TTC549 (cell line): ENCODE measurements around the gene PNPLA7.
"Not testable (repeated sequence)": the region's sequence is repeated elsewhere in the genome, so short reads cannot be mapped to it uniquely, and the experiment has no call there.

Experiments
- FAIRE-seq: peaks from 2 replicates; lab custom pipeline; 2012; peaks lifted over from hg19 to GRCh38; lab: Jason Lieb, UNC

The PNPLA7 gene

DNA sequence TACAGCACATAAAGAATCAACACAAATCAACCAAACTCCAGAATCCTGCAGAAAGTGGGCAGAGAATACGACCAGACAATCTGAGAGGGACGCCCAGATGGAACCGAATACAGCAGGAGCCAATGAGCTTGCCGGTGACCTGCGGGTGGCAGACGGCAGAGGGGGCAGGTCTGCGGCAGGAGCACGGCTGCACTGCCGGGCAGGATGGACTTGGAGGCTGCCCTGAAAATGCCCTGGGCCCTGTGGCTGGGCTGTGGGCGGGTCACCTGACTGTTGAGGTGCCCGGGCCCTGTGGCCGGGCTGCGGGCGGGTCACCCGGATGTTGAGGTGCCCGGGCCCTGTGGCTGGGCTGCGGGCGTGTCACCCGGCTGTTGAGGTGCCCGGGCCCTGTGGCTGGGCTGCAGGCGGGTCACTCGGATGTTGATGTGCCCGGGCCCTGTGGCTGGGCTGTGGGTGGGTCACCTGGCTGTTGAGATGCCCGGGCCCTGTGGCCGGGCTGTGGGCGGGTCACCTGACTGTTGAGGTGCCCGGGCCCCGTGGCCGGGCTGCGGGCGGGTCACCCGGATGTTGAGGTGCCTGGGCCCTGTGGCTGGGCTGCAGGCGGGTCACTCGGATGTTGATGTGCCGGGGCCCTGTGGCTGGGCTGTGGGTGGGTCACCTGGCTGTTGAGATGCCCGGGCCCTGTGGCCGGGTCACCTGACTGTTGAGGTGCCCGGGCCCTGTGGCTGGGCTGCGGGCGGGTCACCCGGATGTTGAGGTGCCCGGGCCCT lies 36.2 kb downstream of the PNPLA7 start:
- FAIRE-seq: not testable (repeated sequence)

- FAIRE-seq: not testable (repeated sequence)
Measured at GRCh38 chr9:137513136-137513535, 37.1 kb downstream of the PNPLA7 start.

DNA sequence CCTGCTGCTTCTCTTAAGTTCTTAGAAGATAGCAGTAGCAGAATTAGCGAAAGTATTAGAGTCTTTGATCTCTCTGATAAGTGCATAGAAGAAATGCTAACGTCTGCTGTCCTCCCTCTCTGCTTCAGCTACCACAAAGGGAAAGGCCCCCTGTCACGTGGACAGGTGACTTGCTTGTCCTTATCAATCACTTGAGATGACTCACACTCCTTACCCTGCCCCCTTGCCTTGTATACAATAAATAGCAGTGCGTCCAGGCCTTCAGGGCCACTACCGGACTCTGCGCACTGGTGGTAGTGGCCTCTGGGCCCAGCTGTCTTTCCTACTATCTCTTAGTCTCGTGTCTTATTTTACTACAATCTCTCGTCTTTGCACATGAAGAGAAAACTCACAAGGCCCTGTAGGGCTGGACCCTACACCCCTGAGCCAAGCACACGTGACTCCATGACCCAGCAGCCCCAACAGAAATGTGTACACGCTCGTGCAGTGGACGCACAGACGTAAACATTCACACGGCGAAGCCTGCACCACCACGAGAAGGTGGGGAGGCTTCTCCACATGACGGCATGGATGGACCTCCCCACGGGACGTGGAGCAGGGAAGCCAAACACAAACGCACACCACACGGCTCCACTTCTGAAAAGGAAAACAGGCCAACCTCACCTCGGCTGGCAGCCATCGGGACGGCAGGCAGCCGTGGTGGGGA lies 38.3 kb downstream of the PNPLA7 start:
- no peak for FAIRE-seq

GRCh38 chr9:137511126-137511525 lies 39.1 kb downstream of the PNPLA7 start:
- FAIRE-seq: not testable (repeated sequence)

DNA sequence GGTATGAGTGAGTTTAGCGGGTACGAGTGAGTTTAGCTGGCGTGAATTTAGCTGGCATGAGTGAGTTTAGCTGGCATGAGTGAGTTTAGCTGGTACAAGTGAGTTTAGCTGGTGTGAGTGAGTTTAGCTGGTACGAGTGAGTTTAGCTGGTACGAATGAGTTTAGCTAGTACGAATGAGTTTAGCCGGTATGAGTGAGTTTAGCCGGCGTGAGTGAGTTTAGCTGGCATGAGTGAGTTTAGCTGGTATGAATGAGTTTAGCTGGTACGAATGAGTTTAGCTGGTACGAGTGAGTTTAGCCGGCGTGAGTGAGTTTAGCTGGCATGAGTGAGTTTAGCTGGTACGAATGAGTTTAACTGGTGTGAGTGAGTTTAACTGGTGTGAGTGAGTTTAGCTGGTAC lies 41.0 kb downstream of the PNPLA7 start:
- no peak for FAIRE-seq

DNA sequence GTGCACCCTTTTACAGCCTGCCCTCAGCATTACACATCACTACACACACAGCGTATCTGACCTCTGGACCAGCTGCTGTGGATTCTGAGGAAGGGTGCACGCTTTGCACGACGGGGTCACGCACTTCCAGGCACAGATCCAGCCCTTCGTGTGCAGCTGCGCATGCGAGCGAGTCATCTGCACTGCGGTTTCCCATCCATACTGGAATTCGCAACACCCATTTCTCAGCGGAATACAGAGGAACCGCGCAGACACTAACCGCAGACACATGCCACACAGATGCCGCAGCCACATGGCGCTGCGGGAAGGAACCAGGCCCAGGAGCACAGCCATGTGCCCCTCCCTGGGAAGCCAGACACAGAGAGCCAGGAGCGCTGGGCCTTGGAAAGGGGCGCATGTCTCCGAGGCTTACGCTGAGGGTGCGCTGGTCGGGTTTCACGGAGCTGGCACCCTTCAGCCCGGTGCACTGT lies 43.5 kb downstream of the PNPLA7 start:
- no peak for FAIRE-seq

DNA sequence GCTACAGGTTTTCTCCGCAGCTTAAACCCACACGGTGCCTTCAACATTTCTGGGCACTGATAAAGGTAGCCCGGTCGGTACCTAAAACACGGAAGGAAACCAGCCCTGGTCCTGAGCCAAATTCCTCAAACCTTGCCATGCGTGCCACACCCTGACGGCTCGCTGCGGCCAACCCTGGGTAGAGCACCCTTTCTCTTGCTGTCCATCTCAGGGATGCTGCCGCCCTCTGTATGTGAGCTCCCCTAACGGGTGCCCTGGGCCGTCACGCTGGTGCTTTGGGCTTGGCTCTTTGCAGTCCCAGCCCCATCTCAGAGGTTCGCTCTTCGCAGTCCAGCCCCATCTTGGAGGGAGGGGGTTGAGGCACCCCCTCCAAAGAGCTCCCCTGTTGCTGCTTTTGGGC lies 43.9 kb downstream of the PNPLA7 start:
- no peak for FAIRE-seq

- no peak for FAIRE-seq
Measured at GRCh38 chr9:137505421-137506140, 44.6 kb downstream of the PNPLA7 start.

DNA sequence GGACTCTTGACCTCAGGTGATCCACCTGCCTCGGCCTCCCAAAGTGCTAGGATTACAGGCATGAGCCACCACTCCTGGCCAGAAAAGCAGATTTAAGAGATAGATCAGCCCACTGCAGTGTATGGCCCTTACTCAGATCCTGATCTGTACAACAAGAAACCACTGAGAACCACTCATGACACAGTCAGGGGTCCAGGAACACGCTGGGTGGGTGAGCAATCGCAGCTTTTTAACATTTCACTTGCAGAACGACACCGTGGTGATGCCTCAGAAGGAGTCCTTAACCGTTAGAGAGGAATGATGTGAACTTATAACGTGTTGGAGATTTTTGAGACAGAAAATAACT lies 45.8 kb downstream of the PNPLA7 start:
- no peak for FAIRE-seq

GRCh38 chr9:137502008-137502911 lies 47.9 kb downstream of the PNPLA7 start:
- FAIRE-seq: no peak

GRCh38 chr9:137501457-137501856 lies 48.7 kb downstream of the PNPLA7 start:
- FAIRE-seq: no peak

GRCh38 chr9:137500666-137501397 lies 49.4 kb downstream of the PNPLA7 start:
- no peak for FAIRE-seq

GRCh38 chr9:137499858-137500661 lies 50.1 kb downstream of the PNPLA7 start:
- no peak for FAIRE-seq

GRCh38 chr9:137499416-137499815 lies 50.8 kb downstream of the PNPLA7 start:
- no peak for FAIRE-seq

DNA sequence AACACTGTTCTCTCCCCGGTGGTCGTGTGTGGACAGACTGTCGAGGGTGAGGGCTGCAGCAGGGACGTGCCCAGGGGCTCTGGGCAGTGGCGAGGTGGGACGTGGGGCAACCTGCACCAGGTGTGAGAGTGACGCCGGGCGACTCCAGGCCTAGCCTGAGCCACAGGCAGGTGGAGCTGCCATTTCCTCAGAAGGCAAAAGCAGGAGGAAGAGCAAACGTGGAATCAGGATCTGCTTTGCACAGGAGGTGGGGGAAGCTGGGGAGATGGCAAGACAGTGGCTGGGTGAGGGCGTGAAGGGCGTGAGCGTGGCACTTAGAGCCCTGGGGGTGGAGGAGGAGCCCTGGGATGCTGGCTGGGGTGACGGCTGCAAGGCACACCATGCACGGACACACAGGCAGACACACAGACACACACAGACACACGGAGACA lies 51.5 kb downstream of the PNPLA7 start:
- no peak for FAIRE-seq

DNA sequence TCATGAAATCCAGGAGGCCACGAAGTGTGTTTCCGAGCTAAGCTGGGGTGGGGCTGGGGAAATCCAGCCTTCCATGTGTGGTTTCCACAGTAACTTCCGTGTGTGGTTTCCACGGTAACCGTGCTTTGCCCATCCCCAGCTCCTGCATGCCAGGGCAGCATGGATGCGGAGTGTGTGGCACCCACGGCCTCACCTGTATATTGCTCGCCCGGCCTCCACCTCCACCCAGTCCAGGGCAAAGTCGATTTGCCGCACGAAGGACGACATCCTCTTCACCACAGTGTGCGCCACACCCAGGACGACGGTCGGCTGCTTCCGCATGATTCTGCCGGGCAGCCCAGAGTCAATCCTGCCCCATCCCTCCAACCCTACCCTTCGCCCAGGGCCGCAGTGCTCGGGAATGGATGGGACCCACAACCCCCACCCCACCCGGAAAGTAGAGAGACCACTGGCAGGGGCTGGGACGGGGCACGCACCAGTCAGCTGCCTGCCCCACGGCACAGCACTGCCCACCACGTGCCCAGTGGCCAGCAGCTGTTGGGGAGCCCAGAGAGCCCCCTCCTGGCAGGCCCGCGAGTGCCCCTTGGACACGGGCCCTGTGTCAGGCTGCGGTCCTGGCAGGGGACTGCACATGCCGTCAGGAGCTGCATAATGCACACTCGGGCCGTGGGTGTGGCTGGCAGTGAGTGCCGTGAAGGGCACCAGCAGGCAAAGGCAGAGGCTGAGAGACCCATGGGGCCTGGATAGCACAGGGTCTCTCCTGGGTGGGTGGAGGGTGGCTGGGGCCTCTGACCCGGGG lies 52.1 kb downstream of the PNPLA7 start:
- no peak for FAIRE-seq

- no peak for FAIRE-seq
Measured at GRCh38 chr9:137496601-137497375, 53.4 kb downstream of the PNPLA7 start.

- FAIRE-seq: no peak
Measured at GRCh38 chr9:137494550-137495351, 55.5 kb downstream of the PNPLA7 start.
